UCSD-AML1 (cell line): ENCODE measurements around the gene SYT1.
"Not testable (repeated sequence)": the region's sequence is repeated elsewhere in the genome, so short reads cannot be mapped to it uniquely, and the experiment has no call there.

Experiments used
- DNase-seq: peaks from one replicate; lab custom pipeline; 2025; ENCODE audit not compliant: unreplicated experiment; lab: John Stamatoyannopoulos, UW

Gene SYT1

DNA sequence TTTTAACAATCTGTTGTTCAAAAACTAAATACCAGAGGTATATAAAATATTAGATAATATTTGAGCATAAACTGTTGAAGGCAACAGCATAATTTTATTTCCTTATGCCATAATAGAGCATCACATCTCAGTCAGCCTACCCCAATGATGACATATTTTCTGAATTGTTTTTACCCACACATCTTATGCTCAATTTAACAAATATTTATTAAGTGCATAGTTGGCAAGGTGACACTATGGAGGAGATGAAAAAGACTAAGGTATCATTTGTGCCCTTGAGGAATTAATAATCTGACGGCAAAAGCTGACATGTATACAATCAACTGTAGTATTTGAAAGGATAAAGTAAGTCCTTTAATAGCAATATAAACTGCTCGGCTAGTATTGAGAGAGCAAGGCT, 102.4 kb downstream of the SYT1 start:
- DNase-seq, result no peak

DNA sequence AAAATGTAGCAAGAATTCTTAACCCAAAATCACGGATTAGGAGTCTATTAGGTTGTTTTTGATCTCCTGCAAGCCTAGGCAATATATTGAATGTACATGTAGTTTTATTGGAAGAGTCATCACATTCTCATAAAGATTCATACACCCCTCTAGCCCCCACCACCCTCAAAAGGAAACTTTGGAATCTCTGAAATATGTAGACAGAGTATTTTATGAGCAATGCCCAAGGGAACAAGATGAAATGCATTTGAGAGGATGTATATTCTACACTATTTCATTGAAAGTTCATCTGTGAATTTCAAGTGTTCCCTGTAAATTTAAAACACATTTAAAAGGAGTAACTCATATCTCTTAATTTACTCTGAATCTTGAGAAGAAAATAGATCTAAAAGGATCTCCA, 103.7 kb downstream of the SYT1 start:
- DNase-seq, result no peak

DNA sequence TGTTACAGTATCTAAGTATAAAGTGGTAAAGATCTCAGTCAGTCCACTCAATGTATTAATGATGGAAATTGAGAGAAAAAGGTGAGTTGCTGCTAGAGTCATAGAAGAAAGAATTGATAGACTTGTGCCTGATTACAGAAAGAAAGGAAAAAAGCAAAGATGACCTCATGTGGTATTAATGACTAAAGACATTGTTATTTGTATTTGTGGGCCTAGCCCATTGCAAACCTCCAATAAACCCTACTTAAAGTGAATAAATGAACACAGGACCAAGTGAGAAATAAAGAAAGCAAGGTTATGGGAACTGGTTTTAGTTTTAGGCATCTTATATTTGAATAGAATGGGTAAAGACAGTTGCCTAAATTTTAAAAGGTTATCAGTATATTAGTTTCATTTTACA, 105.5 kb downstream of the SYT1 start:
- DNase-seq, result no peak

DNA sequence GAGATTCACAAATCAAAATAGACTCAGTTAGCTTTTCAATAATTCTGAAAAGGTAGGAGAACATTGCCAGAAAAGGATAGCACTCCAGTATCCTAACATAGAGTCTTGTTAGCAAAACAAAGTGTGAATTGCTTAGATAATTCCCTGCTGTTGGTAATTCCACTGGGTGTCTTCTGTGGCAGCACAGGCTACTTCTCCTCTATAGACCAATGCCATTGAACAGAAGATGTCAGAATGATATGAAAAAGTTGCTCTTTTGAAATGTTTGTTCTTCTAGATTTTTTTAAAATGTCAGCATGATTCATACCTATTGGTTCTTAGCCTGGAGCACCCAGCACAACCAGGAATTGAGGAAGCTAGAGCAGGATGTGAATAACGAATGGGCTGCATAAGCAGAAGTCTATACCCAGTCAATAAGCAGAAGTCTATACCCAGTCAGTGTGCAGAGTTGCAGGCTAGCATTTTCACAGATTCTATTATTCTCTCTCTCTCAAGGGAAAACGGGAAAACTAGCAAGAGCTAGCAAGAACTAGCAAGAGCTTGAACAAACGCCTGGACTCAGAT, 112.8 kb downstream of the SYT1 start:
- no peak for DNase-seq

DNA sequence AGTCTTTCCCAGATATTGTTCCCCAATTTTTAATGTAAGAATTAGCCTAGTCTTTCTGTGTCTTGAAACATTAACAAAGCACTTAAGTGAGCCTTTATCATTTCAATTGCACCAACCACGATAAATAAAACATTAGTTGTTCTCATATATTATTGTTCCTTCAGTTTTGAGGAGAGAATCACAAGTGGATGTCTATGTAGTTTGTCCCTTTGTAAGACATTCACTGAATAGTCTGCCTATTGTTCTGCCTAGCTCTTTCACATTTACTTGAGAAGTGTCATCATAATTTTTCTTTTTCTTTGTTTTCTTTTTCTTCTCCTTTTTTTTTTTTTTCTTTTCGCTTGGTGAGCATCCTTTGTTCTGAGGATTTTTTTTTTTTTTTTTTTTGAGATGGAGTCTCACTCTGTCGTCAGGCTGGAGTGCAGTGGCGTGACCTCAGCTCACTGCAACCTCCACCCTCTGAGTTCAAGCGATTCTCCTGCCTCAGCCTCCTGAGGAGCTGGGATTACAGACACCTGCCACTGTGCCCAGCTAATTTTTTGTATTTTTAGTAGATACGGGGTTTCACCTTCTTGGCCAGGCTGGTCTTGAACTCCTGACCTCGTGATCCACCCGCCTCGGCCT, 129.7 kb downstream of the SYT1 start:
- DNase-seq, result no peak

DNA sequence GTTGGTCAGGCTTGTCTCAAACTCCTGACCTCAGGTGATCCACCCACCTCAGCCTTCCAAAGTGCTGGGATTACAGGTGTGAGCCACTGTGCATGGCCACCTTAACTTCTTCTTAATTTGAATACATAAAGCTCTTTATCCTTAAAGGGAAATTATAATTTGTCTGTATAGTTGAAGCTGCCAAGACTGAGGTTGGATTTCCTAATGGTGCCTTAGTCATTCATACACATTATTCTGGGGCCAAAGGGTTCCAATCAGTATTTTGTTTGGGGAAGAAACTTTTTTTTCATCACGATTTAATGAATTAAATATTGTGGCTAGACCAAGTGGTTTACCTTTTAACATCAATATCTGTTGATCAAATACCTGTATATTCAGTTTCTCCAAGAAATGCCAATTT, 135.9 kb downstream of the SYT1 start:
- no peak for DNase-seq

DNA sequence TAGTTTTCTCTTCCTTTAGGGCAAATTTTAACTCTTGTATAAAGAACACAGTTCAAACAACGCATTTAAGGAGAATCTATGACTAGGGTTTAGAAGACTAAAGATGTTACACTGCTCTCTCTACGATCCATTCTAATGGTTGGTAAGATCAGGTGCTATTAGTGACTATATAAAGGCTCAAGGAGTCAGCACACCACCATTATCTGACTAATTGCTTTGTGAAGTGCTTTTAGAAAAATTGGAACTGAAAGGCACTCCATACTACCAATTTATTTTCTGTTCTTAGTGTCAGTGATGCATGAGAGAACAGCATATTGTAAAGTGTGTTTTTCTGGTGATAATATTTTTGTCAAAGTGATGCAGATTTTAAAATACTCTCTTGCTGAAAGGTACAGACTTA, 136.8 kb downstream of the SYT1 start:
- no peak for DNase-seq

DNA sequence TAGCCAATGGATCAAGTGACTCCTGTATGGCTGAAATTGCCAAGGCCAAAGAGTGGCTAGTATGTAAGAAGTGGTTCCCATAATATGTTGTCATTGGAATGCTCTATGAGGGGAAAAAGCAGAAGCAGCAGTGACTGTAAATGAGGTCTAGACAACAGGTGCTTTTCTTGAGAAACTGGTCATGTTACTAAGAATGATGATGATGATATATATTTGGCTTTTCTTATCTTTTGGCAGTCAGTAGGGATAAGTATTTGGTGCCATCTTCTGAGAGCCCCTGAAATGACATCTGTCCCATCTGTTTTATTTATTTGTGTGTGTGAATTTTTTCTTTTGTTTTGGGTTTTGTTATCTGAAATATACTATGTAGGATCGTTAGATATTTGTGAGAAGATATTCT, 141.7 kb downstream of the SYT1 start:
- no peak for DNase-seq

DNA sequence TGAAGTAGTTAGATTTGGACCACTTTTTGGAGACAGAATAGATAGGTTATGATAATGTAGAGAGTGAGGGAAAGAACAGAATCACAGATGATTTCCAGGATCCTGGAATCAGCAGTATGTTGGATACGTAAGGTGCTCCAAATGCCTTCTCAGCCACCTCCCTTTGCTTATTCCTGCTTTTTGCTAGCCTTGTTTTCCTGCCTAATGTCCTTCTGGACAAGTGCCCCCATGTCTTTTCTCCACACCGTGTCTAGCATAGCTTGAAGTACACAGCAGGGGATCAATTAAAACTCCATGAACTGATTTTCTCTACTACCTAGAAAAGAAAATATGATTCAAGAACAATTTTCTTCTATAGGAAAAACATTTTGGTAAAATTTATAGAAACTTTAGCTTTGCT, 144.0 kb downstream of the SYT1 start:
- no peak for DNase-seq

DNA sequence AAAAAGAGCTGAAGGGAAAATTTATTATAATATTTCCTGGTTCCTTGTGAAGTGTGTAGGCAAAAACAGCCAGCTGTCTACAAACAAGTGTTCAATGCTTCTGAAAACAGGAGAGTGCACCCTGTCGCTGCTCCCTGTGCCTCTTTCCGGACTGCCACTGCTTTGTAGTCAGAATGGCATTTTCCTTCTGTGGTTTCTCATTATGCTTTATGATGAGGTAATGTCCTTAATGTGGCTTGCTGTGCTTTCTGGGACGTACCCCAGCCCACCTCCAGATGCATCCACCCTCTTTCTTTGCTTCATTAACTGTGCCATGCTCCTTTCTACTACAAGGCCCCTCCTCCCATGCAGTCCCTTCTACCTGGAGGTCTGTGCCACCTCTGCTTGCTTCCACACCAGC, 148.1 kb downstream of the SYT1 start:
- DNase-seq, result no peak

DNA sequence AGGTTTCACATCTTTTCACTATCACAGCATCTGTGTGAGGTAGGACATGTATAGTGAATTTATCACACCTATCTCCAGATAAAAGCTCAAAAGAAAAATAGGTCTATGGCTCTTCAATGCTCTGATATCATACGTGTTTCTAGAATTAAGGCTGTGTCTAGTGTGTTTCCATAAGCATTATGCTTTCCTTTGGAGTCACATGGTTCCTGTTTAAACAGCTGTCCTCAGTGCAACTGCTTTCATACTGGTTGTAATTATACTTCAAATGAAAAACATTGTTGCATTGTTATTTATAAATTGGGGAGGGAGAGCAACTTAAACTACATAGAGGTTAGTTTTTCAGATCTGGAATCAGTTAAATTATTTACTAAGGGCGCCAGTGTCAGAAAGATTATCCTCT, 151.6 kb downstream of the SYT1 start:
- DNase-seq, result no peak

DNA sequence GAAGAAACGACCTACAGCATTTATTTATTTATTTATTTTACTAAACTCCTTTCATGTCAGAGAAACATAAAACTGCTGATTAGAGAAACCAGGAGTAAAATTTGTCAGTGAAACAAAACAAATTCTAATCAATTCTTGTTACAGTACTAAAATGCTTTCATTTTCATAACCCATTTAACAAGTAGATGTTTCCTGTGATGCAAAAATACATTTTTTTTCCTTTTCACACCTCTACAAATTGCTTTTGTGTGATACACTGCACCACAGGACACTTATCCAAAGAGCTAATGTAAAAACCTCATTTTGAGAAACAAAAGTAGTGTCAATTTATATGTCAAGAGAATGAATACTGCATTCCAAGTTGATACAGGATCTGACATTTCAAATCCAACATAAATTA, 155.1 kb downstream of the SYT1 start:
- DNase-seq, result no peak

DNA sequence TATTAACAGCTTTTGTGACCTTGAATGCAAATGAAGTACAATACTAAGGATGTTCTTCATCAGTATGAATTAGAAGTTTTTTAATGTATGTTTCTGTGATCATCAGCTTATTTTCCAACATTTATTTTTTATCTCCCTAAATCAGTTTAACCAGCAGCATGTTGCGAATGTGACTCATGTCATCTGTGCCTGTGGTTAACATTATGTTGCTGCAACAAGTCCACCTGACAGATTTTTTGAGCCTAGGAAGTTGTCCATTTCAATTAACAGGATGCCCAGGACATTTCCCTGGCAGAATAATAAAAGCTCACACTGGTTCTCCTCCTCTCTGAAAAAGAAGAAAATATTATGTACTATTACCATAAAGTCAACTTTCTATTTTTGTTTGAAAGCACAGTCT, 155.5 kb downstream of the SYT1 start:
- no peak for DNase-seq

DNA sequence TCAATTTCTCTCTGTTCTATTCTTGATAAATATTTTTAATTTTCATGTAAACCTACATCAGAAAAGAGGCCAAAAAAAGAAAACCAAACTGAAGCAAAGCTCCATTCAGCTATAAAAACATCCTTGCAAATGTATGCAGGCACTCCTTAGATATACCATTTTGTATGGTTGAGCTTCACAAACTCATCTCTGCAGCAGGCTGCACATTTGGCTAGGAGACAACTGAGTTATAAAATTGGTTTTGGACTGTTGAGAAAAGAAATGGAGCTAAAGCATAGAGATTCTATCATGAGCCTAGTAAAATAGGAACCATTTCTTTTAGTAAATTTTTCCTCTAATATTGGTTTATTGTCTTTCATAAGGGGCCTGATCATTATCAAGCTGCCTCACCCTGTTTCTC, 156.4 kb downstream of the SYT1 start:
- DNase-seq, result no peak

DNA sequence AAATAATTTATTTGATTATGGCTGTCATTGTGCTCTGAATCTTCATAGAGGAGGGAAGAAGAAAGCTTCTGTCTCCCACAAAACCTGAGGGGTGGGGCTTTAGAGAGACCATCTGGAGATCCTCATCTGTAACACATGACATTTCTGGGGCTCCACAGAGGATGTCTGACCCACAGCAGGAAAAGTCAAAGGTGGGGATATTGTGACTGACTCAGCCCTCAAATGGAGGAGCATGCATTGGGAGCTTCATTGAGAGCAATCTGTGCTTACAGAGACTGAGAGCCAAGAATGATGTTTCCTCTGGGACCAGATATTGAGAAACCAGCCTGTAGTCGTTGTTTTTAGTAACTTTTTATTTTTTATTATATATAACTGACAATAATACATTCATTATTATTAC, 158.7 kb downstream of the SYT1 start:
- DNase-seq, result no peak

DNA sequence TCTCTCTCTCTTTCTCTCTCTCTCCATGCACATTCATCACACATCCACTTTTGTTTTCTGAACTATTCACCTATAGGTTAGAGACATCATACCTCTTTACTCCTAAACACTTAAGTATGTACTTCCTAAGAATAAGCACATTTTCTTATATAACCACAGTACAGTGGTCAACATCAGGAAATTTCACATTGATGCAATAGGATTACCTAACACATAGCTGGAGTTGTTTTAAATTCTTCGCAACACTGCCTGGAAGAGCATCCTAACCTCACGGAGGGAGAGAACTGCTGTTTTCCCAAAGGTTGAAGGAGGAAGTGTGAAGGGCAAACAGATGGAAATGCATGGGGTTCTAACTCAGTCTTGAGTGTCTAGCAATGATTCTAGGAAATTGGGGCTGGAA, 159.2 kb downstream of the SYT1 start:
- no peak for DNase-seq

DNA sequence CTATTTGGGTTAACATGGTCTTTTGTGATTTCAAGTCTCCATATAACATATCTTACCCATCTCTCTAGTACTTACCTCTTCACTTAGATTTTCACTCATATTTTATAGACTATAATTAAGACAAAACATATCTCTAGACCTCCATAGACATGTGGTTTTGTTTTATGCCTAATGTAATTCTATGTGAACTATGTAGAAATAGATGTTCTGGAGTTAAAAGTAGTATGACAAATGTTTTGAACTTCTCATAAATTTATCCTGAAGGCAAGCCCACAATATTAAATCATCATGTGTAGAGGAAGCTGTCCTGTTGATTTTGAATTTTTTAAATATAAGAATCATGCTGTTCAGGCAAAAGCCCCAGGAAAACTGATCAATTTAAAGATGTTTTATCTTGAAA, 169.2 kb downstream of the SYT1 start:
- DNase-seq, result no peak

DNA sequence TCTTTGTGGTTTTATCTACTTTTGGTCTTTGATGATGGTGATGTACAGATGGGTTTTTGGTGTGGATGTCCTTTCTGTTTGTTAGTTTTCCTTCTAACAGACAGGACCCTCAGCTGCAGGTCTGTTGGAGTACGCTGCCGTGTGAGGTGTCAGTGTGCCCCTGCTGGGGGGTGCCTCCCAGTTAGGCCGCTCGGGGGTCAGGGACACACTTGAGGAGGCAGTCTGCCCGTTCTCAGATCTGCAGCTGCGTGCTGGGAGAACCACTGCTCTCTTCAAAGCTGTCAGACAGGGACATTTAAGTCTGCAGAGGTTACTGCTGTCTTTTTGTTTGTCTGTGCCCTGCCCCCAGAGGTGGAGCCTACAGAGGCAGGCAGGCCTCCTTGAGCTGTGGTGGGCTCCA, 180.2 kb downstream of the SYT1 start:
- DNase-seq, result not testable (repeated sequence)

DNA sequence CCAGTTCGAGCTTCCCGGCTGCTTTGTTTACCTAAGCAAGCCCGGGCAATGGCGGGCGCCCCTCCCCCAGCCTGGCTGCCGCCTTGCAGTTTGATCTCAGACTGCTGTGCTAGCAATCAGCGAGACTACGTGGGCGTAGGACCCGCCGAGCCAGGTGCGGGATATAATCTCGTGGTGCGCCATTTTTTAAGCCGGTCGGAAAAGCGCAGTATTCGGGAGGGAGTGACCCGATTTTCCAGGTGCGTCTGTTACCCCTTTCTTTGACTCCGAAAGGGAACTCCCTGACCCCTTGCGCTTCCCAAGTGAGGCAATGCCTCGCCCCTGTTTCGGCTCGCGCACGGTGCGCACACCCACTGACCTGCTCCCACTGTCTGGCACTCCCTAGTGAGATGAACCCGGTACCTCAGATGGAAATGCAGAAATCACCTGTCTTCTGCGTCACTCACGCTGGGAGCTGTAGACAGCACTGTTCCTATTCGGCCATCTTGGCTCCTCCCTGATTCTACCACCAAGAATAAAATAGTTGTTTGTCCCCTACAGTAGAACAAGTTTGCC, 180.7 kb downstream of the SYT1 start:
- DNase-seq, result not testable (repeated sequence)

DNA sequence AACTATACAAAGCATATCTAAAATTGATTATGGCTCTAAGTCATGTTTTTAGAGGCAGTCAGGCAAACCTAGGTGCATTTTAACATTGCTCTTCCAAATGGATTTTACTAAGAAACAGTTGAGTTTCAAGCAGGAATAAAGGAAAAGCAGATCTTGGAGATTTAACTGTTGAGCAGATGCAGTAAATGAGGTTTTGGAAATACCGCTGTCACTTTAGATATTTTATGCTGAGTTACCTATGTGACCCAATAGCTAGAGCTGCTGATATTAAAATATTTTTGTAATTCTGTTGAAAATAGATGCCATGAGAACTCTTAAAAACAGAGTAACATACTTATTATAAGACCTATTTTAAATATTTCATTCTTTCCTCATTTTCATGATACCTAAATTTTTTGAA, 181.4 kb downstream of the SYT1 start:
- DNase-seq, result no peak

DNA sequence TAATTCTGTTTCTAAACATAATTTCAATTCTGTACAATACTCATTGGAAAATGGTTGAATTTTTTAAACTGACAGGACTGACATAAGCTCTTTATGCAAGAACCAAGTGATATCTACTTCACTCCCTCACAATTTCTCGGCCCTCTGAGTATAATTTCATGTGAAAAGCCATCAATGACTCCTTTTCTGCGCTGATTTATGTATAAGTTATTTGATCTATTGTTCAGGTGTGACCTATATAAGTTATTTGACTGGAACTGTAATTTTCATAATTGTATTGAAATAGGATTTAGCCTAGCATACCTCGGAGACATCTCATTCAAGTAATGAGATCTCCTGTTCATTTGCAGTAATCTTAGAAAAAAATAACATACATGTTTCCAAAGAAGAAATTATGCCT, 184.4 kb downstream of the SYT1 start:
- DNase-seq, result no peak

DNA sequence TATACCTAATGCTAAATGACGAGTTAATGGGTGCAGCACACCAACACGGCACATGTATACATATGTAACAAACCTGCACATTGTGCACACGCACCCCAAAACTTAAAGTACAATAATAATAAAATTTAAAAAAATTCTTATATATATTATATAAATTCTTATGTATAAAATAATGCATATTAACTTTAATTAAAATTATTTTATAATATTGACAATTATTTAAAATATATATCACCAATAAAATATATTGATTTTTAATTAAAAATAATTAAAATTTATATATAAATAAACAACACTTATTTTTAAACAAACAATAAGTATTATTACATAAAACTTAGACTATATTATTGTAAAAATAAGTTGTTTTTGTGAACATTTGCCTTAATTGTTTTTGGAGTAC, 188.8 kb downstream of the SYT1 start:
- no peak for DNase-seq
